Ovary (tissue), 3 donors: Measurements from ENCODE around the gene DOCK2.

Experiments used
- POLR2A ChIP-seq: fragments of 450-650 bp; IDR thresholded peaks from one replicate; pipeline ENCODE4 v1.6.1; 2017; ENCODE audit warnings: antibody characterized with exemption, mild to moderate bottlenecking, moderate library complexity
- TF ChIP-seq, protein P1 (sequence below), 3 donors: fragments of 450-650 bp in 2 of 3; fragments of 200-600 bp in 1 of 3; IDR thresholded peaks; one replicate each; pipeline versions ENCODE4 v1.5.1 to v1.8.0; 2016 to 2022; ENCODE audit warnings: antibody characterized with exemption in 3 of 3, mild to moderate bottlenecking in 1 of 3
- donor health status: DM: no; HTN: no; CAD: no.

DNA sequence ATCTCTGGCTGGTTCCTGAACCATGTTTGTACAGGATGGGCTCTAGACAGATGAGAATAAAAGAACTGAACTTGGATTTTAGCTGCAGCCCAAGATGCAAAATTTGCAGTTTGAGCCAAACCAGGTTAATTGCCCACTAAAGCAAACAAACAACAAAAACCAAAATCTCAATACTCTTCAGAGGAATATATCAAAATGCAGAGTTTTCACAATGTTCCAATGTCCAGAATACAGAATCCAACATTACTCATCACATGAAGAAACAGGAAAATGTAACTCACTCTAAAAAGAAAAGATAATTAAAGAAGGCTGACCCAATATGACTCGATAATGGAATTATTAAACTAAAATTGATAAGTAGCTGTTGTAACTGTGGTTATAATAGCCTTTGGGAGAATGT, 489.0 kb downstream of the DOCK2 start:
- TF ChIP-seq POLR2A, result no peak
- TF ChIP-seq, protein P1, sequence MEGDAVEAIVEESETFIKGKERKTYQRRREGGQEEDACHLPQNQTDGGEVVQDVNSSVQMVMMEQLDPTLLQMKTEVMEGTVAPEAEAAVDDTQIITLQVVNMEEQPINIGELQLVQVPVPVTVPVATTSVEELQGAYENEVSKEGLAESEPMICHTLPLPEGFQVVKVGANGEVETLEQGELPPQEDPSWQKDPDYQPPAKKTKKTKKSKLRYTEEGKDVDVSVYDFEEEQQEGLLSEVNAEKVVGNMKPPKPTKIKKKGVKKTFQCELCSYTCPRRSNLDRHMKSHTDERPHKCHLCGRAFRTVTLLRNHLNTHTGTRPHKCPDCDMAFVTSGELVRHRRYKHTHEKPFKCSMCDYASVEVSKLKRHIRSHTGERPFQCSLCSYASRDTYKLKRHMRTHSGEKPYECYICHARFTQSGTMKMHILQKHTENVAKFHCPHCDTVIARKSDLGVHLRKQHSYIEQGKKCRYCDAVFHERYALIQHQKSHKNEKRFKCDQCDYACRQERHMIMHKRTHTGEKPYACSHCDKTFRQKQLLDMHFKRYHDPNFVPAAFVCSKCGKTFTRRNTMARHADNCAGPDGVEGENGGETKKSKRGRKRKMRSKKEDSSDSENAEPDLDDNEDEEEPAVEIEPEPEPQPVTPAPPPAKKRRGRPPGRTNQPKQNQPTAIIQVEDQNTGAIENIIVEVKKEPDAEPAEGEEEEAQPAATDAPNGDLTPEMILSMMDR (IDR thresholded peaks at IDR 0.05), result no peak
